ENCODE data around the gene ZNF710.

ZNF710 gene

GRCh38 chr15:90079619-90080457 lies 78.7 kb downstream of the ZNF710 start:
- TF ChIP-seq, protein P1, sequence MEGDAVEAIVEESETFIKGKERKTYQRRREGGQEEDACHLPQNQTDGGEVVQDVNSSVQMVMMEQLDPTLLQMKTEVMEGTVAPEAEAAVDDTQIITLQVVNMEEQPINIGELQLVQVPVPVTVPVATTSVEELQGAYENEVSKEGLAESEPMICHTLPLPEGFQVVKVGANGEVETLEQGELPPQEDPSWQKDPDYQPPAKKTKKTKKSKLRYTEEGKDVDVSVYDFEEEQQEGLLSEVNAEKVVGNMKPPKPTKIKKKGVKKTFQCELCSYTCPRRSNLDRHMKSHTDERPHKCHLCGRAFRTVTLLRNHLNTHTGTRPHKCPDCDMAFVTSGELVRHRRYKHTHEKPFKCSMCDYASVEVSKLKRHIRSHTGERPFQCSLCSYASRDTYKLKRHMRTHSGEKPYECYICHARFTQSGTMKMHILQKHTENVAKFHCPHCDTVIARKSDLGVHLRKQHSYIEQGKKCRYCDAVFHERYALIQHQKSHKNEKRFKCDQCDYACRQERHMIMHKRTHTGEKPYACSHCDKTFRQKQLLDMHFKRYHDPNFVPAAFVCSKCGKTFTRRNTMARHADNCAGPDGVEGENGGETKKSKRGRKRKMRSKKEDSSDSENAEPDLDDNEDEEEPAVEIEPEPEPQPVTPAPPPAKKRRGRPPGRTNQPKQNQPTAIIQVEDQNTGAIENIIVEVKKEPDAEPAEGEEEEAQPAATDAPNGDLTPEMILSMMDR (IDR thresholded peaks at IDR 0.05; ENCODE audit: extremely low read depth, insufficient read depth, missing control alignments), result no peak
- in situ Hi-C loops (cut with MboI; ENCODE audit: low pct_unique_long_range_greater_than_20kb, low sequenced_read_pairs, unreplicated experiment), result loop anchor here (10.0 kb wide), 1 partner anchor 325 kb away; the partner anchor contains the start of gene MESP1

DNA sequence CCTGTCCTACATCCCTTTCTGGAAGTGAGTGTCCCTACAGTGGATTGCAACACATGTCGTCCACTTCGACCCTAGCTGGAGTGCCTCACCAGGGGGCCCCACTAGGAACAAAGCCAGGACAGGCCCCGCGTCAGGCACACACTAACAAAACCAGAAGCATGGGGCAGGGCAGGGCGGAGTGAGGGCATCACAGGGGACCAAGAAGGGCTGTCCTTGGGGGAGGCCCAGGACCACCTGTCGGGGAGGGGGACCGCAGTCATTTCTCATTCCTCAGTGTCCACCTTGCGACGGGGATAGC lies 79.3 kb downstream of the ZNF710 start:
- in situ Hi-C loops (cut with MboI; ENCODE audit: low pct_unique_long_range_greater_than_20kb, low sequenced_read_pairs, unreplicated experiment), result no loop called here
- TF ChIP-seq, protein P1 (IDR thresholded peaks at IDR 0.05; ENCODE audit: extremely low read depth, insufficient read depth, missing control alignments), result no peak
- no peak for DNase-seq (ENCODE audit: low spot score)

More at GRCh38 chr15:90079619-90080457, 78.7 kb downstream of the ZNF710 start:
- DNase-seq (ENCODE audit: low spot score), result no peak

GRCh38 chr15:90080818-90081393 lies 79.8 kb downstream of the ZNF710 start:
- in situ Hi-C loops (cut with MboI; ENCODE audit: low pct_unique_long_range_greater_than_20kb, low sequenced_read_pairs, unreplicated experiment), result no loop called here
- DNase-seq (ENCODE audit: low spot score), result no peak
- TF ChIP-seq, protein P1 (IDR thresholded peaks at IDR 0.05; ENCODE audit: extremely low read depth, insufficient read depth, missing control alignments), result no peak

GRCh38 chr15:90082140-90082715 lies 81.1 kb downstream of the ZNF710 start:
- in situ Hi-C loops (cut with MboI; ENCODE audit: low pct_unique_long_range_greater_than_20kb, low sequenced_read_pairs, unreplicated experiment), result no loop called here
- TF ChIP-seq, protein P1 (IDR thresholded peaks at IDR 0.05; ENCODE audit: extremely low read depth, insufficient read depth, missing control alignments), result no peak
- no peak for DNase-seq (ENCODE audit: low spot score)

DNA sequence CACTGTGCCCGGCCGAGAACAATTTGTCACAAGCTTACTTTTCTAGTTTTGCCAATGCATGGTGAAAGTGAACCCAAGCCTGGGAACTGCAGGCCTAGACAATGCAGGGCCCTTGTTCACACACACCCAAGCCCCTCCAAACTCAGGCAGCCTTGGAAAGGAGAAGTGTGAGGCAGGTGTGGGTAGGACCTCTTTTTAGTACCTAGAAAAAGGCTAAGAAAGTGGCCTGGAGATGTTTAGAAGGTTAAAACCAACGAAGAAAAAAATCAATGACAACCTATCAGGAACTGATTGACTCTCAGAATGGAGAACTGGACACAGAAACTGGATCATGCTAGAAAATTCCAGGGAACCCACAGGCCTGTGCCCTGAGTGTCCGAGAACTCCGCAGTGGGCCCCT lies 82.3 kb downstream of the ZNF710 start:
- no peak for DNase-seq (ENCODE audit: low spot score)
- in situ Hi-C loops (cut with MboI; ENCODE audit: low pct_unique_long_range_greater_than_20kb, low sequenced_read_pairs, unreplicated experiment), result no loop called here

DNA sequence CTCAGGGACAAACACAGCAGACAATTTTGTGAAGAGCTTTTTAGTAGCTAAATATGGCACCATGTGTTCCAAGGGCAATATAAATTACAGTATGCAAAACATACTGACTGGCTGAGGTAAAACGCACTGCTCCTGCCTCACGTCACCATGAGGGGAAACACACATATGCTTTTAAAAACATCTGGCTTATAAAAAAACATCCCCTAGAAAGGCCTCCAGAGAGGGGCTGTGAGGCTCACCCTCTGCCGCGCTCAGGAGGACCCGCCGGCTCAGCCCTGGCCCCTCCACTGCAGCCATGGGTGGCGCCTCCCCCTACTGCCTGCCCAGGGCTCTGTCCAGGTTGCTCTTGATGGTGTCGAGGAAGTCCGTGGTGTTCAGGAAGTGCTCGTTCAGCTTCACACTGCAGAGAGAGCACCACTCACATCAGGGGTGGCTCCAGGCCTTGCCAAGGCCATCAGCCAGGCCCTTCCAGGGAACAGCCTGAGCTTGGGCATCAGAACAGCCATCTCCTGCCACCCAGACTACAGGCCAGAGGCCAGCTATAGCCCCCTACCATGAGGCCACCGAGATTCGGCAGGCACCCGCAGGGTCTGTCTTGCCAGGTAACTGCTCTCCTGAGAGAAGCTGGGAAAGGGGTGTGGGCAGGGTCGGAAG lies 83.0 kb downstream of the ZNF710 start:
- in situ Hi-C loops (cut with MboI; ENCODE audit: low pct_unique_long_range_greater_than_20kb, low sequenced_read_pairs, unreplicated experiment), result no loop called here
- DNase-seq (ENCODE audit: low spot score), result no peak
- TF ChIP-seq, protein P1 (IDR thresholded peaks at IDR 0.05; ENCODE audit: extremely low read depth, insufficient read depth, missing control alignments), result no peak

More for the DNA sequence above, 82.3 kb downstream of the ZNF710 start:
- TF ChIP-seq, protein P1 (IDR thresholded peaks at IDR 0.05; ENCODE audit: extremely low read depth, insufficient read depth, missing control alignments), result no peak

Measured in GM13977 (cell line).